Cardiac muscle cell (in vitro differentiated cells and primary cell): Measurements from ENCODE around the gene FAM234B. TPM values are rescaled to one million over a fixed set of nuclear protein-coding genes. Genes with fewer than 3 reads are reported as not detected.
A peak's percentile ranks its signal among the peaks of the same experiment; 100 is the strongest.

Source experiments
- DNase-seq, 2 donors: peaks; one replicate each; pipeline versions ENCODE4 v3.0.0 to v3.0.0-alpha.2; 2010 to 2017; ENCODE audit warnings: low read depth in 1 of 2, low spot score in 1 of 2
- H3K27ac ChIP-seq: fragments of 200-600 bp; sonication (generic); 2 replicates; pipeline ENCODE4 v1.5.1; 2016
- H3K27me3 ChIP-seq: fragments of 200-600 bp; sonication (generic); 2 replicates; pipeline ENCODE4 v1.6.0; 2016; ENCODE audit warnings: control low read depth
- H3K36me3 ChIP-seq: fragments of 200-600 bp; sonication (generic); 2 replicates; pipeline ENCODE4 v1.5.1; 2016; ENCODE audit warnings: control low read depth
- H3K4me1 ChIP-seq: fragments of 200-600 bp; sonication (generic); 2 replicates; pipeline ENCODE4 v1.8.1; 2017; ENCODE audit warnings: low read depth, mild to moderate bottlenecking, mixed run types
- H3K4me3 ChIP-seq: fragments of 200-600 bp; sonication (generic); 2 replicates; pipeline ENCODE4 v1.5.1; 2016; ENCODE audit warnings: mild to moderate bottlenecking
- H3K9me3 ChIP-seq: fragments of 200-600 bp; sonication (generic); 2 replicates; pipeline ENCODE4 v1.5.1; 2017; ENCODE audit warnings: low read depth, mild to moderate bottlenecking, control low read depth
- CTCF ChIP-seq: IDR thresholded peaks from 2 replicates; pipeline ENCODE4 v1.5.1; 2012; ENCODE audit warnings: low read depth, mild to moderate bottlenecking, low read length
- polyA plus RNA-seq: library from polyadenylated mRNA; unstranded; fragments of >200 nt; fragmentation: Nextera tagmentation; extraction: Ambion mirVana; gene quantifications from 2 replicates; pipeline ENCODE4 v1.2.1, GENCODE V29; 2016
- total RNA-seq: library from RNA; depleted of rRNA; stranded (reverse); fragments of >200 nt; gene quantifications from 2 replicates; pipeline ENCODE4 v1.2.3, GENCODE V29; 2016

Gene FAM234B
- total and polyA plus RNA-seq, 2 experiments from 2014 or later = 5.0 to 6.9 TPM

- Histone ChIP-seq H3K4me1 (peaks cover 9% of the 10 kb centered on the region), H3K9me3 (no peaks in the 10 kb centered on the region), H3K27me3 (peaks cover 9% of the 10 kb centered on the region), H3K4me3 (peak overlapping the region; percentile 69), H3K36me3 (no peaks in the 10 kb centered on the region), H3K27ac (no peak overlapping the region)
- TF ChIP-seq CTCF = no peak
- DNase-seq = no peak
These were observed 42.5 kb upstream of the FAM234B start for GRCh38 chr12:13001775-13002040.

- no peaks in the 10 kb centered on the region for H3K36me3 ChIP-seq
- H3K9me3 ChIP-seq = no peaks in the 10 kb centered on the region
- no peak for TF ChIP-seq CTCF
- peaks cover 3% of the 10 kb centered on the region for H3K4me1 ChIP-seq
- peaks cover 9% of the 10 kb centered on the region for H3K27me3 ChIP-seq
- H3K4me3 ChIP-seq = no peak overlapping the region
- no peak overlapping the region for H3K27ac ChIP-seq
- DNase-seq = no peak
These were observed 41.7 kb upstream of the FAM234B start for GRCh38 chr12:13002301-13003097.

GRCh38 chr12:13004361-13004760 lies 39.8 kb upstream of the FAM234B start:
- no peak for TF ChIP-seq CTCF
- Histone ChIP-seq H3K27me3 (peaks cover 9% of the 10 kb centered on the region), H3K9me3 (no peaks in the 10 kb centered on the region), H3K36me3 (no peaks in the 10 kb centered on the region), H3K4me1 (peaks cover under 1% of the 10 kb centered on the region), H3K27ac (no peak overlapping the region), H3K4me3 (no peak overlapping the region)
- peak in 1 of 2 donors; percentile 67 for DNase-seq

- no peaks in the 10 kb centered on the region for H3K4me1 ChIP-seq
- H3K4me3 ChIP-seq = no peak overlapping the region
- DNase-seq = no peak
- no peak overlapping the region for H3K27ac ChIP-seq
- peaks cover 9% of the 10 kb centered on the region for H3K27me3 ChIP-seq
- no peak for TF ChIP-seq CTCF
- H3K36me3 ChIP-seq = no peaks in the 10 kb centered on the region
- no peaks in the 10 kb centered on the region for H3K9me3 ChIP-seq
These were observed 39.2 kb upstream of the FAM234B start for GRCh38 chr12:13004986-13005385.

GRCh38 chr12:13005649-13006048 lies 38.5 kb upstream of the FAM234B start:
- H3K4me3 ChIP-seq = no peak overlapping the region
- peaks cover 9% of the 10 kb centered on the region for H3K27me3 ChIP-seq
- no peaks in the 10 kb centered on the region for H3K4me1 ChIP-seq
- no peak for TF ChIP-seq CTCF
- H3K36me3 ChIP-seq = no peaks in the 10 kb centered on the region
- DNase-seq = no peak
- no peak overlapping the region for H3K27ac ChIP-seq
- no peaks in the 10 kb centered on the region for H3K9me3 ChIP-seq
